Measurements from ENCODE around the gene HIF1AN. TPM values are rescaled to one million over a fixed set of nuclear protein-coding genes. Genes with fewer than 3 reads are reported as not detected.
"Not testable (repeated sequence)": the region's sequence is repeated elsewhere in the genome, so short reads cannot be mapped to it uniquely, and the experiment has no call there.

Gene HIF1AN
- total RNA-seq, 2 donors from 2014 or later, result 53.3 to 60.2 TPM

- no peak overlapping the region for H3K27ac Mint-ChIP-seq
- H3K9me3 Mint-ChIP-seq, result no peaks in the 10 kb centered on the region
- peaks cover 3% of the 10 kb centered on the region for H3K4me1 Mint-ChIP-seq
- peaks cover 11% of the 10 kb centered on the region for H3K27me3 Mint-ChIP-seq
- H3K36me3 Mint-ChIP-seq (ENCODE audit: low read depth), result no peaks in the 10 kb centered on the region
- no peak for ATAC-seq (replicated peaks)
- H3K4me3 Mint-ChIP-seq, result no peak overlapping the region
Measured at GRCh38 chr10:100566561-100566960, 30.8 kb downstream of the HIF1AN start.

DNA sequence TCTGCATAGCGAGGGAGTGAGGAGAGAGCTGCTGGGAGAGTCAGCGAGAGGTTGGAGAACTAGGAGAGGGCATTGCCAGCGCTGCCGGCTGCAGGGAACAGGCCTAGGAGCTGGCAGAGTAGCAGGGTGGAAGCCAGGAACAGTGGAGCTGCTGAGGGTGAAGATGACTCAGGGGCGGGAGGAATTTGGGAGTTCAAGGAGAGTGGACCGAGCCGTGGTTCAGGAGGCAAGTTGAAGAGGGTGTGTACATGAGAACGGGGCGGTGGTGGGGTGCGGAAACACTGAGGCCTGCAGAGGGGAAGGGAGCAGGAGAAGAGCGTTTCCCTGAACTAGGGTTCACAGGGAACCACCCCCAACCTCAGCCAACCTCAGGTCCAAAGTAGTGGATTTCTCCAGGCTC, 31.5 kb downstream of the HIF1AN start:
- no peak overlapping the region for H3K4me3 Mint-ChIP-seq
- no peaks in the 10 kb centered on the region for H3K9me3 Mint-ChIP-seq
- no peaks in the 10 kb centered on the region for H3K36me3 Mint-ChIP-seq (ENCODE audit: low read depth)
- no peak for ATAC-seq (replicated peaks)
- peaks cover 11% of the 10 kb centered on the region for H3K27me3 Mint-ChIP-seq
- H3K4me1 Mint-ChIP-seq, result peaks cover 3% of the 10 kb centered on the region
- no peak overlapping the region for H3K27ac Mint-ChIP-seq

GRCh38 chr10:100567826-100568225, 32.1 kb downstream of the HIF1AN start:
- Mint-ChIP-seq H3K4me1 (peaks cover 3% of the 10 kb centered on the region), H3K9me3 (no peaks in the 10 kb centered on the region), H3K36me3 (ENCODE audit: low read depth) (no peaks in the 10 kb centered on the region), H3K4me3 (no peak overlapping the region), H3K27ac (no peak overlapping the region), H3K27me3 (peaks cover 14% of the 10 kb centered on the region)
- no peak for ATAC-seq (replicated peaks)

GRCh38 chr10:100568912-100569311, 33.2 kb downstream of the HIF1AN start:
- H3K27me3 Mint-ChIP-seq, result peaks cover 17% of the 10 kb centered on the region
- no peak overlapping the region for H3K4me3 Mint-ChIP-seq
- H3K4me1 Mint-ChIP-seq, result peaks cover 3% of the 10 kb centered on the region
- no peaks in the 10 kb centered on the region for H3K36me3 Mint-ChIP-seq (ENCODE audit: low read depth)
- ATAC-seq (replicated peaks), result no peak
- H3K9me3 Mint-ChIP-seq, result no peaks in the 10 kb centered on the region
- H3K27ac Mint-ChIP-seq, result no peak overlapping the region

DNA sequence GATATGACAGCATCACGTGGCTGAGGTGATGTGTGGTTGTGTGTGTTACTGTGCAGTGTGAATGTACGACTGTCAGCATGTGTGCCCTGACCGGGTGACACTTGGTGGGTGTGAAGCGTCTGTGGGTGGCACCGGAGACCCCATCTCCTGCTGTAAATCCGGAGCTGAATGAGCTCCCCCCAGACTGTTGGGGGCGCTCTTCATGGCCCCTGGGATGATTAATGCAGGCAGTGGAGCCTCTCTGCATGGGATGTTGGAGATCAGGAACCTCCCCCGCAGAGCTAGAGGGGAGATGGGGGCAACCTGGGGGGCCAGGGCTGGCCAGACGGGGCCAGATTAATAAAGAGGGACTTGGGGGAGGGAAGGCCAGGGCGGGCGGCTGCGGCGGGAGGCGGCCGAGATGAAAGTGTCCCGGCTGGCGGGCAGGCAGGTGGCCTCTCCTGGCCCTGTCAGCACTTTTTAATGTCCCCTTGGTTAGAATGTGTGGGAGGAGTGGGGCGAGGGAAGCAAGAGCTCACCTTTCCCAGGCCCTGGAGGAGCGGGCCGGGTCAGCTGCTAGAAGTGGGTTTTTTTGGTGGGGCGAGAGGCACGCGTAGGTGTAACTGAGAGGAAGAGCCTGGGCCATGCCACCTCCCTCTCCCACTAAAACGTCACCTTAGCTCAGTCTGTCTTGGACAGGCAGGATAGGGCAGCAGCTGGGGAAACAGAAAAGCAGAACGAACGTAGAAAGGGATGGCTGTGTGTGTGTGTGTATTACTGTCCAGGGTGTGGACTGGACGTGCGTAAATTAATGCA, 34.1 kb downstream of the HIF1AN start:
- no peaks in the 10 kb centered on the region for H3K9me3 Mint-ChIP-seq
- H3K4me1 Mint-ChIP-seq, result no peaks in the 10 kb centered on the region
- ATAC-seq (replicated peaks), result no peak
- peaks cover 16% of the 10 kb centered on the region for H3K27me3 Mint-ChIP-seq
- no peaks in the 10 kb centered on the region for H3K36me3 Mint-ChIP-seq (ENCODE audit: low read depth)
- H3K27ac Mint-ChIP-seq, result no peak overlapping the region
- no peak overlapping the region for H3K4me3 Mint-ChIP-seq

- H3K27ac Mint-ChIP-seq, result no peak overlapping the region
- no peaks in the 10 kb centered on the region for H3K36me3 Mint-ChIP-seq (ENCODE audit: low read depth)
- no peaks in the 10 kb centered on the region for H3K9me3 Mint-ChIP-seq
- H3K4me1 Mint-ChIP-seq, result no peaks in the 10 kb centered on the region
- H3K27me3 Mint-ChIP-seq, result peaks cover 15% of the 10 kb centered on the region
- no peak overlapping the region for H3K4me3 Mint-ChIP-seq
- no peak for ATAC-seq (replicated peaks)
Measured at GRCh38 chr10:100570506-100570905, 34.8 kb downstream of the HIF1AN start.

DNA sequence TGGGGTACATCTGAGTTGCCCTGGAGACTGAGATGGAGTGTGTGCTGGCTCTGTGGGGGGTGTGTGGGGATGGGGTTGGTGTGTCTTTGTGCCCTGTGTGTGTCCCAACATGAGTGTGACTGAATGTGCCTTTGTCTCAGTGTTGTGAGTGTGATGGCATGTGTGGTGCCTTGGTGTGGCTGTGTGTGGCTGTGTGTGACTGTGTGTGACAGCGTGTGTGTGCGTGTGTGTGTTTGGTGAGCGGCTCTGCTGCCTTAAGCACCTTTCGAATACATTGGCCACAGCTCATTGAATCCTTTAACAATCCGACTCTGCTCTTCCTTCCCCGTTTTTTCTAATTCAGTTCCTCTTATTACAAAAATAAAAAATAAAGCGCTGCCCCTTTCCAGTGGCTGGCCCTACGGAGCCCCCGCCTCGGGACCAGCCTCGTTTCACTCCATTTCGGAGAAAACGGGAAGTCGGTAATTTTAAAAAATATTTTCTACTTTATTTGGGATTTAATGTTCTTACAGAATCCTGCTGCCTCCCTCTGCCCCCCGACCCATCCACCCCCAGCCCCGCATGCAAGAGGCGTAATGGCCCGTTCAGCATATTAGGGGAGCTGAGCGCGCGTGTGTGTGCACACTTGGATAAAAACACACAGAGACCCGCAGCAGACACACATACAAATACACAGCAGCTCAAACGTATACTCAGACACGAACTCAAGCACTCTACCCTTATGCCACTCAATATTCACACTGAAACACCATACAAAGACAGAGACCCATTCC, 35.5 kb downstream of the HIF1AN start:
- H3K4me3 Mint-ChIP-seq, result no peak overlapping the region
- no peaks in the 10 kb centered on the region for H3K9me3 Mint-ChIP-seq
- no peaks in the 10 kb centered on the region for H3K4me1 Mint-ChIP-seq
- ATAC-seq (replicated peaks), result no peak
- H3K27ac Mint-ChIP-seq, result no peak overlapping the region
- H3K36me3 Mint-ChIP-seq (ENCODE audit: low read depth), result no peaks in the 10 kb centered on the region
- peaks cover 21% of the 10 kb centered on the region for H3K27me3 Mint-ChIP-seq

GRCh38 chr10:100575146-100575545, 39.4 kb downstream of the HIF1AN start:
- H3K27ac Mint-ChIP-seq; H3K4me3 Mint-ChIP-seq; H3K9me3 Mint-ChIP-seq; H3K36me3 Mint-ChIP-seq (ENCODE audit: low read depth); ATAC-seq (replicated peaks); H3K4me1 Mint-ChIP-seq: not testable (repeated sequence)
- H3K27me3 Mint-ChIP-seq, result peaks cover 40% of the 10 kb centered on the region

GRCh38 chr10:100575585-100576281, 40.0 kb downstream of the HIF1AN start:
- Mint-ChIP-seq H3K27ac (no peak overlapping the region), H3K36me3 (ENCODE audit: low read depth) (no peaks in the 10 kb centered on the region), H3K4me1 (no peaks in the 10 kb centered on the region), H3K4me3 (no peak overlapping the region), H3K9me3 (no peaks in the 10 kb centered on the region), H3K27me3 (peaks cover 40% of the 10 kb centered on the region)
- ATAC-seq (replicated peaks), result no peak

GRCh38 chr10:100576282-100576635, 40.5 kb downstream of the HIF1AN start:
- H3K36me3 Mint-ChIP-seq (ENCODE audit: low read depth), result no peaks in the 10 kb centered on the region
- peaks cover 40% of the 10 kb centered on the region for H3K27me3 Mint-ChIP-seq
- ATAC-seq (replicated peaks), result no peak
- no peak overlapping the region for H3K4me3 Mint-ChIP-seq
- no peaks in the 10 kb centered on the region for H3K9me3 Mint-ChIP-seq
- no peaks in the 10 kb centered on the region for H3K4me1 Mint-ChIP-seq
- no peak overlapping the region for H3K27ac Mint-ChIP-seq

DNA sequence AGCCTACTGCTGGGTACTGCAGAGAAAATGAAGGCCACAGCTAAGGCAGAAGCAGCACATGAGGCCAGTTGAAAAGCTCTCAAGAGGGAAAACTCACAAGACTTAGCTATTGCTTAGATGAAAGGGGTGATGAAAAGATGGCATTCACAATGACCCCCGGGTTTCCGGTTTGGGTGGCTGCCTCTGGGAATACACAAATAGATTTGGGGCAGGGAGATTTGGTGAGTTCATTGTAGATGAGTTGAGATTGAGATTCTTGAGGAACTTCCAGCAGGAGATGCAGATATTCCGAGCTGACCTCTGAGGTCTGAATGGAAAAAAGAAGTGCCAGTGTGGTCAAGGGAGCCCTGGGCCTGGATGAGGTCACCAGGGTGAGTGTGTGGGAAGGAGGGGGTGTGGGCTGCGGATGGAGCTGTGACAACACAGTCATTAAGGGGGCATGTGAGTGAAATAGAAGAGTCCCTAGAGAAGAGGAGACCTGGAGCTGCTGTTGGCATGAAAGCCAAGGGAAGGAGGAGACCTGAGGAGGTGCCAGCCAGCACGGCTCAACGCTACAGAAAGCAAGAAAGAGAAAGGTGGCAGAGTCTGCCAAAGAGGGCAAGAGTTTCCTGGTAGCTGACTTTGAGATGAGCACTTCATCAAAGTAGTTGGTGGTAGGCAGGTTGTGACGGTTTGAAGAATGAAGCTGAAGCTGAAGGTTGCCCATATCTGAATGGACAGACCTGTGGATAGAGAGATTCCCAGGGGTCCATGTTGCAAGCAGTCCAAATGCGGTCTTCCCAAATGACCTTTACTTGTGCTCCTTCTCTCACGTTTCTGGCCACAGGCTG, 43.7 kb downstream of the HIF1AN start:
- H3K4me3 Mint-ChIP-seq, result no peak overlapping the region
- no peak for ATAC-seq (replicated peaks)
- no peaks in the 10 kb centered on the region for H3K36me3 Mint-ChIP-seq (ENCODE audit: low read depth)
- H3K27ac Mint-ChIP-seq, result no peak overlapping the region
- H3K4me1 Mint-ChIP-seq, result no peaks in the 10 kb centered on the region
- peaks cover 31% of the 10 kb centered on the region for H3K27me3 Mint-ChIP-seq
- no peaks in the 10 kb centered on the region for H3K9me3 Mint-ChIP-seq

- Mint-ChIP-seq H3K4me3 (no peak overlapping the region), H3K36me3 (ENCODE audit: low read depth) (no peaks in the 10 kb centered on the region), H3K27me3 (peaks cover 56% of the 10 kb centered on the region), H3K4me1 (no peaks in the 10 kb centered on the region), H3K9me3 (peaks cover 3% of the 10 kb centered on the region), H3K27ac (no peak overlapping the region)
- ATAC-seq (replicated peaks), result no peak
Measured at GRCh38 chr10:100586959-100587358, 51.2 kb downstream of the HIF1AN start.

DNA sequence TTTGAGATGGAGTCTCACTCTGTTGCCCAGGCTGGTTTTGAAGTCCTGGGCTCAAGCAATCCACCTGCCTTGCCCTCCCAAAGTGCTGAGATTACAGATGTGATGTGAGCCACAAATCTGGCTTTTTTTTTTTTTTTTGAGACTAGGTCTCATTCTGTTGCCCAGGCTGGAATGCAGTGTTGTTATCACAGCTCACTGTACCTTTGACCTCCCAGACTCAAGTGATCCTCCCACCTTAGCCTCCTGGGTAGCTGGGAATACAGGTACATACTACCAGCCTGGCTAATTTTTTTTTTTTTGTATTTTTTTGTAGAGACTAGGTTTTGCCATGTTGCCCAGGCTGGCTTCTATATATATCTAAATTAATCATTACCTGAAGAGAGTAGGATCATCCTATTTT, 62.4 kb downstream of the HIF1AN start:
- Mint-ChIP-seq H3K4me3 (no peak overlapping the region), H3K9me3 (no peaks in the 10 kb centered on the region), H3K4me1 (no peaks in the 10 kb centered on the region), H3K27ac (no peak overlapping the region), H3K27me3 (peaks cover 27% of the 10 kb centered on the region), H3K36me3 (ENCODE audit: low read depth) (no peaks in the 10 kb centered on the region)
- ATAC-seq (replicated peaks), result no peak

GRCh38 chr10:100600218-100600617, 64.5 kb downstream of the HIF1AN start:
- Mint-ChIP-seq H3K27me3 (peaks cover 30% of the 10 kb centered on the region), H3K27ac (no peak overlapping the region), H3K4me3 (no peak overlapping the region), H3K36me3 (ENCODE audit: low read depth) (no peaks in the 10 kb centered on the region), H3K9me3 (no peaks in the 10 kb centered on the region), H3K4me1 (no peaks in the 10 kb centered on the region)
- ATAC-seq (replicated peaks), result no peak
